IPS DF 19.7 (cell line): Measurements from ENCODE around the gene PLXNA1.

Experiments used
- DNase-seq: peaks from one replicate; pipeline ENCODE4 v3.0.0-alpha.2; 2013; ENCODE audit warnings: low read depth, low spot score

The PLXNA1 gene

GRCh38 chr3:126987596-126987995 is 4.7 kb downstream of the PLXNA1 start:
- DNase-seq = no peak

GRCh38 chr3:126988451-126989021 is 5.6 kb downstream of the PLXNA1 start:
- no peak for DNase-seq

GRCh38 chr3:126989316-126990023 is 6.6 kb downstream of the PLXNA1 start:
- no peak for DNase-seq

GRCh38 chr3:126990024-126990700 is 7.2 kb downstream of the PLXNA1 start:
- DNase-seq = no peak

GRCh38 chr3:126990890-126991289 is 8.0 kb downstream of the PLXNA1 start:
- DNase-seq = no peak

- DNase-seq = no peak
Observed at GRCh38 chr3:126991366-126992200, 8.7 kb downstream of the PLXNA1 start.

GRCh38 chr3:126992216-126992615 is 9.3 kb downstream of the PLXNA1 start:
- DNase-seq = no peak

GRCh38 chr3:126992776-126993175 is 9.9 kb downstream of the PLXNA1 start:
- no peak for DNase-seq

- no peak for DNase-seq
Observed at GRCh38 chr3:126993436-126993835, 10.5 kb downstream of the PLXNA1 start.

- no peak for DNase-seq
Observed at GRCh38 chr3:126994661-126995245, 11.8 kb downstream of the PLXNA1 start.

GRCh38 chr3:126995254-126995780 is 12.4 kb downstream of the PLXNA1 start:
- no peak for DNase-seq

GRCh38 chr3:126995926-126996512 is 13.1 kb downstream of the PLXNA1 start:
- no peak for DNase-seq

- no peak for DNase-seq
Observed at GRCh38 chr3:126996905-126997304, 14.0 kb downstream of the PLXNA1 start.

- DNase-seq = no peak
Observed at GRCh38 chr3:126997455-126998038, 14.6 kb downstream of the PLXNA1 start.

- no peak for DNase-seq
Observed at GRCh38 chr3:126998320-126998719, 15.4 kb downstream of the PLXNA1 start.

- DNase-seq = no peak
Observed at GRCh38 chr3:126998728-126999127, 15.8 kb downstream of the PLXNA1 start.

GRCh38 chr3:126999383-126999782 is 16.5 kb downstream of the PLXNA1 start:
- no peak for DNase-seq

GRCh38 chr3:127000119-127000518 is 17.2 kb downstream of the PLXNA1 start:
- DNase-seq = no peak

GRCh38 chr3:127000761-127001160 is 17.8 kb downstream of the PLXNA1 start:
- no peak for DNase-seq

- DNase-seq = no peak
Observed at GRCh38 chr3:127001486-127002194, 18.7 kb downstream of the PLXNA1 start.
